ENCODE measurements around the gene PICK1. TPM values are rescaled to one million over a fixed set of nuclear protein-coding genes. Genes with fewer than 3 reads are reported as not detected.
A peak's percentile ranks its signal among the peaks of the same experiment; 100 is the strongest.

PICK1 gene
- polyA plus RNA-seq (2012; ENCODE audit: insufficient read length, low read depth): 13.6 TPM

- TF ChIP-seq SIN3A (IDR thresholded peaks at IDR 0.05; ENCODE audit: borderline replicate concordance, insufficient read depth, low read length): no peak
- TF ChIP-seq FOXP2 (optimal IDR thresholded peaks at IDR 0.05; ENCODE audit: borderline replicate concordance, extremely low read depth, extremely low read length, insufficient read depth): peak; percentile 20
- TF ChIP-seq REST (IDR thresholded peaks at IDR 0.05; ENCODE audit: insufficient read depth in 1 of 2, low read depth in 2 of 2, low read length in 2 of 2): no peak
- peak; percentile 24; the same call in 1 of the 2 replicates for TF ChIP-seq POLR2AphosphoS5 (IDR thresholded peaks at IDR 0.05; ENCODE audit: low read depth, low read length)
- no peak for TF ChIP-seq TAF1 (IDR thresholded peaks at IDR 0.05; ENCODE audit: borderline replicate concordance, insufficient read depth, low read length)
These were observed at the start of gene PICK1 for GRCh38 chr22:38056969-38057891. Gene PICK1 (plus strand): TSS chr22:38057404. CDS start chr22:38057810, 406 bp downstream.

- TF ChIP-seq FOXP2 (optimal IDR thresholded peaks at IDR 0.05; ENCODE audit: borderline replicate concordance, extremely low read depth, extremely low read length, insufficient read depth) (no peak), TAF1 (IDR thresholded peaks at IDR 0.05; ENCODE audit: borderline replicate concordance, insufficient read depth, low read length) (no peak), POLR2AphosphoS5 (IDR thresholded peaks at IDR 0.05; ENCODE audit: low read depth, low read length) (no peak), REST (IDR thresholded peaks at IDR 0.05; ENCODE audit: insufficient read depth in 1 of 2, low read depth in 2 of 2, low read length in 2 of 2) (no peak), SIN3A (IDR thresholded peaks at IDR 0.05; ENCODE audit: borderline replicate concordance, insufficient read depth, low read length) (no peak)
These were observed 48.0 kb upstream of the PICK1 start for GRCh38 chr22:38009000-38009806.

- no peak for TF ChIP-seq SIN3A (IDR thresholded peaks at IDR 0.05; ENCODE audit: borderline replicate concordance, insufficient read depth, low read length)
- TF ChIP-seq POLR2AphosphoS5 (IDR thresholded peaks at IDR 0.05; ENCODE audit: low read depth, low read length): no peak
- TF ChIP-seq FOXP2 (optimal IDR thresholded peaks at IDR 0.05; ENCODE audit: borderline replicate concordance, extremely low read depth, extremely low read length, insufficient read depth): no peak
- no peak for TF ChIP-seq TAF1 (IDR thresholded peaks at IDR 0.05; ENCODE audit: borderline replicate concordance, insufficient read depth, low read length)
- TF ChIP-seq REST (IDR thresholded peaks at IDR 0.05; ENCODE audit: insufficient read depth in 1 of 2, low read depth in 2 of 2, low read length in 2 of 2): no peak
These were observed 44.6 kb upstream of the PICK1 start for GRCh38 chr22:38012604-38013072.

GRCh38 chr22:38014083-38014482 lies 43.1 kb upstream of the PICK1 start:
- TF ChIP-seq POLR2AphosphoS5 (IDR thresholded peaks at IDR 0.05; ENCODE audit: low read depth, low read length) (no peak), REST (IDR thresholded peaks at IDR 0.05; ENCODE audit: insufficient read depth in 1 of 2, low read depth in 2 of 2, low read length in 2 of 2) (no peak), SIN3A (IDR thresholded peaks at IDR 0.05; ENCODE audit: borderline replicate concordance, insufficient read depth, low read length) (no peak), FOXP2 (optimal IDR thresholded peaks at IDR 0.05; ENCODE audit: borderline replicate concordance, extremely low read depth, extremely low read length, insufficient read depth) (no peak), TAF1 (IDR thresholded peaks at IDR 0.05; ENCODE audit: borderline replicate concordance, insufficient read depth, low read length) (no peak)
